Right lobe of liver (tissue), 6 donors: ENCODE results near the gene SHISA4. TPM values are rescaled to one million over a fixed set of nuclear protein-coding genes. Genes with fewer than 3 reads are reported as not detected.
A peak's percentile ranks its signal among the peaks of the same experiment; 100 is the strongest.
"Not testable (repeated sequence)": the region's sequence is repeated elsewhere in the genome, so short reads cannot be mapped to it uniquely, and the experiment has no call there.

Experiments used
- ATAC-seq, 4 donors: fragments of 200-7000 bp; cut with Tn5 transposase; one replicate each; pipeline ENCODE4 v1.9.1; 2020; ENCODE audit warnings: mild to moderate bottlenecking in 4 of 4, moderate library complexity in 4 of 4
- DNase-seq, 3 donors: peaks; one replicate each; pipeline ENCODE4 v3.0.0-alpha.2; 2020
- H3K27ac ChIP-seq, 3 donors: fragments of 200-600 bp; one replicate each; pipeline ENCODE4 v1.8.0; 2022
- H3K27me3 ChIP-seq, 2 donors: fragments of 200-600 bp; one replicate each; pipeline ENCODE4 v1.8.0; 2022
- H3K36me3 ChIP-seq, 4 donors: fragments of 200-600 bp; sonication (generic) in 1 of 4; one replicate each; pipeline versions ENCODE4 v1.5.1 to v1.8.0; 2017 to 2022; ENCODE audit warnings: control low read depth in 1 of 4
- H3K4me1 ChIP-seq, 4 donors: fragments of 200-600 bp; sonication (generic) in 1 of 4; one replicate each; pipeline versions ENCODE4 v1.5.1 to v1.8.0; 2017 to 2022; ENCODE audit warnings: control low read depth in 1 of 4
- H3K4me3 ChIP-seq, 3 donors: fragments of 200-600 bp; one replicate each; pipeline ENCODE4 v1.8.0; 2022
- H3K9me3 ChIP-seq, 4 donors: fragments of 200-600 bp; sonication (generic) in 1 of 4; one replicate each; pipeline versions ENCODE4 v1.5.1 to v1.8.0; 2017 to 2022; ENCODE audit warnings: control low read depth in 1 of 4
- CTCF ChIP-seq, 4 donors: fragments of 200-600 bp in 3 of 4; fragments of 450-650 bp in 1 of 4; IDR thresholded peaks; one replicate each; pipeline versions ENCODE4 v1.5.1 to v1.8.0; 2016 to 2022; ENCODE audit warnings: antibody characterized with exemption in 4 of 4, mild to moderate bottlenecking in 2 of 4
- POLR2A ChIP-seq: fragments of 450-650 bp; IDR thresholded peaks from one replicate; pipeline ENCODE4 v1.6.1; 2017; ENCODE audit warnings: antibody characterized with exemption, mild to moderate bottlenecking
- WGBS: methylation state at CpG from one replicate; pipeline ENCODE4 v1.1.6; 2018; ENCODE audit warnings: low coverage, low lambda C conversion rate; ENCODE audit not compliant: insufficient coverage; ENCODE audit errors: missing lambda C conversion rate; 5-methylcytosine and 5-hydroxymethylcytosine counted together
- intact Hi-C, 2 donors: fragments of 100-400 bp; cut with DNase I; formaldehyde crosslinking; loops; one replicate each; pipeline versions ENCODE4 v1.11.2 to v1.14.1; 2022
- long read RNA-seq: library from polyadenylated mRNA; unstranded; transcript quantifications from one replicate; pipeline ENCODE4 v2.0.0, GENCODE V29; 2019
- total RNA-seq, 6 experiments: library from RNA; depleted of rRNA in 2 of 6; stranded (reverse); fragments of >200 nt in 2 of 6; fragmentation: NEBNext Ultra II Directional in 3 of 6; extraction: Animal tissue kit (Norgen Biotek cat#: 25700) in 3 of 6; gene quantifications; one replicate each; pipeline versions ENCODE4 v1.1.0 to v1.2.4, GENCODE V29; 2016 to 2023
- donor health status: DM: no; HTN: yes; CAD: no.
- donor health status: DM: no; HTN: no; CAD: no.
- donor health status: DM: no; HTN: no; CAD: no.
- donor health status: DM: no; HTN: yes; CAD: no.
- donor health status: DM: no; HTN: yes; CAD: no.

SHISA4 gene
- 1 to 10 TPM; 2.5 to 8.1 (median 4.8) TPM for total RNA-seq
- long read RNA-seq, partial matches to known transcripts, result 1 of 2 reads
- long read RNA-seq, other reads (novel, unspliced or antisense), result 0 of 2 reads

GRCh38 chr1:201888282-201889089, at the start of gene SHISA4:
SHISA4 (plus strand) TSS chr1:201888898; CDS start chr1:201888995, 97 bp downstream.
- H3K27ac ChIP-seq, result no peak within 1 kb of the TSS
- no CpG with 5 or more reads among the region's 49 CpGs for WGBS
- peak; percentile 88 to 95 (median 93) for ATAC-seq
- H3K27me3 ChIP-seq, result no peaks in the 10 kb centered on the region
- H3K4me1 ChIP-seq, result peaks cover 0 to 15% (median 0%) of the 10 kb centered on the region in 4 donors
- intact Hi-C loops, result loop anchor here in 1 of 2 donors (10.0 kb wide), 1 partner anchor 236 kb away; the partner anchor contains the start of gene GPR37L1
- no peaks in the 10 kb centered on the region for H3K36me3 ChIP-seq
- no peaks in the 10 kb centered on the region for H3K9me3 ChIP-seq
- peak within 1 kb of the TSS; percentile 67 to 77 (median 68) for H3K4me3 ChIP-seq
- DNase-seq, result peak; percentile 74 to 88 (median 85)
- TF ChIP-seq POLR2A, result peak; percentile 63
- TF ChIP-seq CTCF (IDR thresholded peaks at IDR 0.05), result no peak

- H3K36me3 ChIP-seq, H3K9me3 ChIP-seq, H3K27ac ChIP-seq, ATAC-seq, H3K4me3 ChIP-seq, intact Hi-C loops, DNase-seq, H3K27me3 ChIP-seq: not testable (repeated sequence)
- H3K4me1 ChIP-seq, result peaks cover 0 to 25% (median 0%) of the 10 kb centered on the region in 4 donors
- WGBS, result 100% methylated on average over 4 of the region's 10 CpGs
Observed at GRCh38 chr1:201839089-201839488, 49.6 kb upstream of the SHISA4 start.

GRCh38 chr1:201840055-201840454, 48.6 kb upstream of the SHISA4 start:
- TF ChIP-seq POLR2A (no peak), CTCF (IDR thresholded peaks at IDR 0.05) (no peak)
- Histone ChIP-seq H3K27ac (no peak overlapping the region), H3K27me3 (no peaks in the 10 kb centered on the region), H3K4me3 (no peak overlapping the region), H3K4me1 (peaks cover 0 to 25% (median 0%) of the 10 kb centered on the region in 4 donors), H3K36me3 (no peaks in the 10 kb centered on the region), H3K9me3 (no peaks in the 10 kb centered on the region)
- WGBS, result no CpG with 5 or more reads among the region's 4 CpGs
- intact Hi-C loops, result no loop called here
- ATAC-seq, result no peak
- DNase-seq, result no peak

GRCh38 chr1:201840490-201840889, 48.2 kb upstream of the SHISA4 start:
- H3K27me3 ChIP-seq, result no peaks in the 10 kb centered on the region
- TF ChIP-seq CTCF (IDR thresholded peaks at IDR 0.05) (no peak), POLR2A (no peak)
- intact Hi-C loops, result no loop called here
- H3K27ac ChIP-seq, result no peak overlapping the region
- no peaks in the 10 kb centered on the region for H3K9me3 ChIP-seq
- peaks cover 0 to 25% (median 0%) of the 10 kb centered on the region in 4 donors for H3K4me1 ChIP-seq
- no peak for ATAC-seq
- H3K36me3 ChIP-seq, result no peaks in the 10 kb centered on the region
- no peak overlapping the region for H3K4me3 ChIP-seq
- no peak for DNase-seq
- 76% methylated on average over 1 of the region's 1 CpG for WGBS

- Histone ChIP-seq H3K4me3 (no peak overlapping the region), H3K4me1 (peaks cover 0 to 25% (median 0%) of the 10 kb centered on the region in 4 donors), H3K27me3 (no peaks in the 10 kb centered on the region), H3K36me3 (no peaks in the 10 kb centered on the region), H3K27ac (no peak overlapping the region), H3K9me3 (no peaks in the 10 kb centered on the region)
- TF ChIP-seq POLR2A, result no peak
- no peak for TF ChIP-seq CTCF (IDR thresholded peaks at IDR 0.05)
- WGBS, result 100% methylated on average over 2 of the region's 2 CpGs
- intact Hi-C loops, result no loop called here
- ATAC-seq (no peak), DNase-seq (no peak)
Observed at GRCh38 chr1:201841265-201841912, 47.3 kb upstream of the SHISA4 start.
